ENCODE measurements around the gene SLC25A12.
"Not testable (repeated sequence)": the region's sequence is repeated elsewhere in the genome, so short reads cannot be mapped to it uniquely, and the experiment has no call there.

Gene SLC25A12

DNA sequence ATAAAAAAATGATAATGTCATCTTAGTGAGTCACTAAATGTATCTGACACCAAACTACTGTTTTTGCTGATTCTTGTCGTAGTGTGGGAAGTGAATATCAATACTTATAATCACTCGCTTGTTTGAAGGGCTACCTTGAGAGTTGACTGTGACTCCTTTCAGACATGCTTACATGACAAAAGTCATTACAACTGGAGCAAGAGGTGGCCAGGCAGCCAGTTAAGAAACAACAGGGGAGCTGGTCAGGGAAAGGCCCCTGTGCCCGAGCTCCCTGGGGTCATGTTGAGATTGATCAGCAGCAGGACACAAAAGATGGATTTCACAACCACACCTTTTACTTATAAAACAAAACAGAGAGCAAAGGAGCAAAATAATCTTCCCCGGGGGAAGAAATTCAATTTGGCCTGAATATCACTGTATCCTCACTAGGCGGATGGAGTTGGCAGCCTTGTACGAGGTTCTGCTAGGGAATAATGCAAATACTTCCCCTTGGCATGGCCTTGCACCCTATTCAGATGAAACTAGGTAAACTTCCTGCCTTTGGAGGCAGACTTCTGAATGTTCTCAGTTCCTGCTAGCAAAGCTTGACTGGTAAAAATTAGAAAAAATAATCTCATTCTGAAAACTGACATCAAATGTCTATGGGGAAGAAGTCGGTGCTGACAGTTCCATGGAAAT lies 105.6 kb downstream of the SLC25A12 start:
- DNase-seq: no peak

DNA sequence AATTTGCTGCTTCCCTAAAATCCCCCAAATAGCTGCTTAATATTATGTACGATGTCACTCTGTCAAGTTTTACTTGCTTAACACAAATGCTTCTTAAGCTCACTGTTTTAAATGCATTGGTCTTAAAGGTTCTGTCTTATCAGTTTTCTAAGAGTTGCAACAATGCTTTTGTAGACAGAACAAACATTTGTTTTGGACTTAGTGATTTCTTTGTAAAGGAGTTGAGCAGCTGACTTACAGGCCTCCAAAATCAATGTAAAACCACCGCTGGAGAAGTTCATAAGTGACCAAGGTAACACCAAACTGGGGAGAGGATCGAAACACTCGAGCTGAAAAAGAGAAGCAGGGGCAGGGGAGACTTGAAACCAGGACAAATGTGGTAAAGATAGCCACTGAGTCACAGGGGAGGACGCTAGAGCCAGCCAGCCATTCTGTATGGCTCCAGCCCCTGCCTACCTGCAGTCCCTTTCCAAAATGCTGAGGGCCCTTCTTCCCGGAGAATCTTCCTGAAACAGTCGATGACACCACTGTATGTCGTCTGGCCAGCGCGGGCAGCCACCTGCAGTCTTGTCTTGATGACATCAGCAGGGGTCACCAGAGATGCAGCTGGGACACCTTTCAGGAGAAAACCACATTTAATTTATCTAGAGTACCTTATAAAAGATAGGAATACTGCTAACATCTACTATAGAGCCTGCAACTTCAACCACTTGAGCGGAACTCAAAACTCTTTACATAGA lies 106.5 kb downstream of the SLC25A12 start:
- DNase-seq: no peak

DNA sequence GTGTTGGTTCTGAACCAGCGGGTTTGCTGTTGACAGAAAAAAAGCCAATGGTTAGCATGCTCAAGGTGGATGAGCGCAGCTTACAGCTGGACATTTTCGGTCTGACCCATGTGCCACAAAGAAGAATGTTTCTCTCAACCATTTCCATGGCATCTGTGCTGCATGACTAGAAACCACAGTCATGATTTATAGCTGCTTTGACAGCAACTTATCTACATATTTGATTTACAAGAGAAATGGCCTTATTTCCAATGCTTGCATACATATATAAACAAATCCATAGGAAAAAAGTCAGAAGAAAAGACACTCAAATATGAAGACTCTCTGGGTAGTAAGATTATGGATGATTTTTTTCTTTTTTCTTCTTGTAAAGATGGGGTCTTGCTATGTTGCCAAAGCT lies 108.6 kb downstream of the SLC25A12 start:
- no peak for DNase-seq

GRCh38 chr2:171778515-171778914 lies 115.5 kb downstream of the SLC25A12 start:
- no peak for DNase-seq

DNA sequence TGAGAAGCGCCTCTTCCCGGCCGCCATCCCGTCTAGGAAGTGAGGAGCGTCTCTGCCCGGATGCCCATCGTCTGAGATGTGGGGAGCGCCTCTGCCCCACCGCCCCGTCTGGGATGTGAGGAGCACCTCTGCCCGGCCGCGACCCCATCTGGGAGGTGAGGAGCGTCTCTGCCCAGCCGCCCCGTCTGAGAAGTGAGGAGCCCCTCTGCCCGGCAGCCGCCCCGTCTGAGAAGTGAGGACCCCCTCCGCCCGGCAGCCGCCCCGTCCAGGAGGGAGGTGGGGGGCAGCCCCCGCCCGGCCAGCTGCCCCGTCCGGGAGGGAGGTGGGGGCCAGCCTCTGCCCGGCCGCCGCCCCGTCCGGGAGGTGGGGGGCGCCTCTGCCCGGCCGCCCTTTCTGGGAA lies 119.5 kb downstream of the SLC25A12 start:
- DNase-seq: not testable (repeated sequence)

DNA sequence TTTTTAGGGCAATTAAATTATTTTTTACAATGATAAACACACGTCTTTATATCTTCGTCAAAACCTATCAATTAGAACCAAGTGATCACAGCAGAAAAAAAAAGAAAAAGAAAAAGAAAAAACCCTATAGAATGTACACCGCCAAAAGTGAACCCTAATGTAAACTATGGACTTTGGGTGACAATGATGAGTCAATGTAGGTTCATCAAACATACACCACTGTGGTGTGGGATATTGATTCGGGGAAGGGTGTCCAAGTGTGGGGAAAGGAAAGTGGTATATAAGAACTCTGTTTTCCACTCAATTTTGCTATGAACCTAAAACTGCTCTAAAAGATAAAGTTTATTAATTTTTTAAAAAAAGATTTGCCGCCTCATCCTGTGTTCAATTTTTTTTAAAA lies 121.7 kb downstream of the SLC25A12 start:
- DNase-seq: no peak

GRCh38 chr2:171771463-171771862 lies 122.6 kb downstream of the SLC25A12 start:
- DNase-seq: no peak

GRCh38 chr2:171763602-171764001 lies 130.4 kb downstream of the SLC25A12 start:
- no peak for DNase-seq

- no peak for DNase-seq
Measured at GRCh38 chr2:171762879-171763573, 131.0 kb downstream of the SLC25A12 start.

GRCh38 chr2:171761176-171761575 lies 132.9 kb downstream of the SLC25A12 start:
- not testable (repeated sequence) for DNase-seq

- DNase-seq: not testable (repeated sequence)
Measured at GRCh38 chr2:171758762-171759161, 135.3 kb downstream of the SLC25A12 start.

DNA sequence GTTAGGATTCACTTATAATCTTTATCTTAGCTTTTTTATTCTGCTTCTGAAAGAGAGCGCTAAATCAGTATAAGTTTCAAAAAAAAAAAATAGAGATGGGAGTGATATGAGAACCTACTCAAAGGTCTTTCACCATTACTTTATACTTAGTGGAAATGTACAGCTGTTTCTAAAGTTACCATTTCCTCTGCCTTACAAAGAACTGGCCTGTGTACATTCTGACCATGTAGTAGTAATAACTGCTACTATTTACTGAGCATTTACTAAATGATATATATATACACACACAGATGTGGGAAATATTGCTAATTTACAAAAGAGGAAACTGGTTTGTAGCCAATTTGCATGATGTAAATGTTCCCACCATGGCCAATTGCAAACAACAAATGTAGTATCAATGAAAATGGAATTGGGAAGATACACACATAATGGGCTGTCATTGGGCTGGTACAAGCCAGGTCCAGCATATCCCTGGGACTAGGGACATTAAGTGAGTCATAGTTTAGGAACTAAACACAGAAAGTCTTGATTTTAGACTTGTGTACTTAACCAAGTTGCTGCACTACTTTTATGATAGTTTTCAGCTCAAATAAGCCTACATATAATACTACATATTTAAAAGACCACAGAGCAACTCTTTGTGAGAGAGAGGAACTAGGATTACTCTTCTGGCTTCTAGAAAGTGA lies 139.6 kb downstream of the SLC25A12 start:
- no peak for DNase-seq

GRCh38 chr2:171747371-171747770 lies 146.7 kb downstream of the SLC25A12 start:
- DNase-seq: no peak

DNA sequence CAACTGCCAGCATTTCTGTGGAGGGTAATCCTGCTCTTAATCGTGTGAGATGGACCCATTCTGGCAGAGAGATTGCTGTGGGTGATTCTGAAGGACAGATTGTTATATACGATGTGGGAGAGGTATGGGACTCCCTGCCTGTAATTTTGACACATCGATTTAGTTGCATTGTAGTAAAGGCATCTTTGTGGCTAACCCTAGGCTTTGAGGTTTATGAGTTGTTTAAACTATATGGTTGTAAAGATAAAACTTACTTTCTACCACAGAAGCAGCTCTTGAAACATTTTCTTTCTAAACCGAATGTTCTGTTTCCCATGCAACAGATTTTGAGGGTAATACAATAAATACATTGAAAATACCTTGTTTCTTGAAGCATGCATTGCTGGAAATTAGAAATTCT lies 148.2 kb downstream of the SLC25A12 start:
- DNase-seq: no peak

DNA sequence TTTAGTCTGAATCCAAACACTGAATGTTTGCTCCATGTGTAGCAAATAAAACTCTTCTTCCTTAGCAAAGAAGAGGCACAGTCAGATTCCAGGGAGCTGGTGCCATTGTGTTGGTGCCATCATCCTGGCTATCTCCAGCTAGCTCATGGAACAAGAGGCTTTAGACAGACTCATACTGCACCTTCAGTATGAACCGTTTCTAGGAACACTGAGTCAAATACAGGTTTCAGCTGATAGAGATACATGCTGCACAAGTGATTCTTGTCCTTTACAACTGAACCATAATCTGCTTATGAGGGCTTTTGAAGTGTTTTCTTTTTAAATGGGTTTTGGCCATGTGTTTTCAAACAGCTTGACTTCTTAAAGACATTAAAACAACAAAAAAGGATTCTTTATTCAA lies 148.9 kb downstream of the SLC25A12 start:
- no peak for DNase-seq

DNA sequence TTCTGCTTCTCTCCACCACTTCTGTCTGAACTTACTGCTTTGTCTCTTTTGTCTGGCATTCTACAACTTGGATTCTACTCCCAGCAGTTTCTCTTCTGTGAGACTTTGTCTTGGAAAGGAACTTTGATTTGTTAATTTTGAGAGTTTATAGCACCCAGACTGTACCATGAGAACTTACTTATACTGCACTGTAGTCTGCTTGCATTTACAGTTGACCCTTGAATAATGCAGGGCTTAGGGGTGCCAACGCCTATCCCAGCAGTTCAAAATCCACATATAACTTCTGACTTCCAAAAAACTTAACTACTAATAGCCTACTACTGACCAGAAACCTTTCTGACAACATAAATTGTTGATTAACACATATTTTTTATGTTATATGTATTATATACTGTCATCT lies 151.3 kb downstream of the SLC25A12 start:
- DNase-seq: no peak

DNA sequence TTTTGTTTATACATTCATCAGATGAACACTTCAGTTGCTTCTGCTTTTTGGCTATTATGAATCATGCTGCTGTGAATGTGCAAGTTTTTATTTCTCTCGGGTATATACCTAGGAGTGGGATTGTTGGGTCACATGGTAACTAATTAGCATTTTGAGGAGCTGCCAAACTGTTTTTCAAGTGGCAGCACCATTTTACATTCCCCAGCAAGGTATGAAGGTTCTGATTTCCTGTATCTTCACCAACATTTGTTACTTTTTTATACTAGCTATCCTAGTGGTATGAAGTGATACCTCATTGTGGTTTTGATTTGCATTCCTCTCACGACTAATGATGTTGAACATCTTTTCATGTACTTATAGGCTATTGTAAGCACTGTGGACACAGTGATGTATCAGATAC lies 152.9 kb downstream of the SLC25A12 start:
- no peak for DNase-seq

GRCh38 chr2:171735991-171736710 lies 157.9 kb downstream of the SLC25A12 start:
- no peak for DNase-seq

All from GOT3 (cell line).